ENCODE data around the gene CENPM.

CENPM gene

GRCh38 chr22:41946629-41947423 is at the start of gene CENPM:
Gene CENPM (minus strand): TSS chr22:41947152. CDS start chr22:41947076, 76 bp downstream.
- peak; percentile 96 for DNase-seq (ENCODE audit: low read depth)
- no peak for TF ChIP-seq CTCF (IDR thresholded peaks at IDR 0.05; ENCODE audit: insufficient read depth, low read depth, low read length, missing control alignments)
- H3K4me3 ChIP-seq (ENCODE audit: low read depth, low read length), result peak within 1 kb of the TSS; percentile 80

- no peak for TF ChIP-seq CTCF (IDR thresholded peaks at IDR 0.05; ENCODE audit: insufficient read depth, low read depth, low read length, missing control alignments)
- DNase-seq (ENCODE audit: low read depth), result peak; percentile 57
Measured at GRCh38 chr22:41995211-41995610, 48.3 kb upstream of the CENPM start.

GRCh38 chr22:41992496-41992895 is 45.5 kb upstream of the CENPM start:
- no peak overlapping the region for H3K4me3 ChIP-seq (ENCODE audit: low read depth, low read length)
- TF ChIP-seq CTCF (IDR thresholded peaks at IDR 0.05; ENCODE audit: insufficient read depth, low read depth, low read length, missing control alignments), result no peak
- DNase-seq (ENCODE audit: low read depth), result no peak

More at GRCh38 chr22:41995211-41995610, 48.3 kb upstream of the CENPM start:
- H3K4me3 ChIP-seq (ENCODE audit: low read depth, low read length), result no peak overlapping the region

- no peak for TF ChIP-seq CTCF (IDR thresholded peaks at IDR 0.05; ENCODE audit: insufficient read depth, low read depth, low read length, missing control alignments)
- no peak overlapping the region for H3K4me3 ChIP-seq (ENCODE audit: low read depth, low read length)
- DNase-seq (ENCODE audit: low read depth), result no peak
Measured at GRCh38 chr22:41991111-41991510, 44.2 kb upstream of the CENPM start.

GRCh38 chr22:41989246-41989645 is 42.3 kb upstream of the CENPM start:
- H3K4me3 ChIP-seq (ENCODE audit: low read depth, low read length), result no peak overlapping the region
- no peak for TF ChIP-seq CTCF (IDR thresholded peaks at IDR 0.05; ENCODE audit: insufficient read depth, low read depth, low read length, missing control alignments)
- no peak for DNase-seq (ENCODE audit: low read depth)

- no peak for DNase-seq (ENCODE audit: low read depth)
- H3K4me3 ChIP-seq (ENCODE audit: low read depth, low read length), result no peak overlapping the region
- TF ChIP-seq CTCF (IDR thresholded peaks at IDR 0.05; ENCODE audit: insufficient read depth, low read depth, low read length, missing control alignments), result no peak
Measured at GRCh38 chr22:41987276-41987675, 40.3 kb upstream of the CENPM start.
